ENCODE measurements around the gene GRIK1. TPM values are rescaled to one million over a fixed set of nuclear protein-coding genes. Genes with fewer than 3 reads are reported as not detected.

GRIK1 gene
- total RNA-seq, 1 donor from 2014 or later, result not detected

GRCh38 chr21:29825936-29826335 lies 113.9 kb downstream of the GRIK1 start:
- DNase-seq (ENCODE audit: low read depth), result no peak
- H3K4me3 ChIP-seq (ENCODE audit: low read depth, low read length), result no peak overlapping the region
- no peak for TF ChIP-seq CTCF (conservative IDR thresholded peaks at IDR 0.05; ENCODE audit: low read depth, low read length)

- no peak for DNase-seq (ENCODE audit: low read depth)
- no peak overlapping the region for H3K4me3 ChIP-seq (ENCODE audit: low read depth, low read length)
- TF ChIP-seq CTCF (conservative IDR thresholded peaks at IDR 0.05; ENCODE audit: low read depth, low read length), result no peak
Observed at GRCh38 chr21:29825345-29825744, 114.5 kb downstream of the GRIK1 start.

GRCh38 chr21:29822064-29822463 lies 117.7 kb downstream of the GRIK1 start:
- no peak for DNase-seq (ENCODE audit: low read depth)
- H3K4me3 ChIP-seq (ENCODE audit: low read depth, low read length), result no peak overlapping the region
- no peak for TF ChIP-seq CTCF (conservative IDR thresholded peaks at IDR 0.05; ENCODE audit: low read depth, low read length)

GRCh38 chr21:29821230-29821629 lies 118.6 kb downstream of the GRIK1 start:
- H3K4me3 ChIP-seq (ENCODE audit: low read depth, low read length), result no peak overlapping the region
- no peak for DNase-seq (ENCODE audit: low read depth)
- TF ChIP-seq CTCF (conservative IDR thresholded peaks at IDR 0.05; ENCODE audit: low read depth, low read length), result no peak

GRCh38 chr21:29819675-29820326 lies 120.0 kb downstream of the GRIK1 start:
- no peak for DNase-seq (ENCODE audit: low read depth)
- H3K4me3 ChIP-seq (ENCODE audit: low read depth, low read length), result no peak overlapping the region
- TF ChIP-seq CTCF (conservative IDR thresholded peaks at IDR 0.05; ENCODE audit: low read depth, low read length), result no peak

GRCh38 chr21:29818383-29818921 lies 121.3 kb downstream of the GRIK1 start:
- no peak for DNase-seq (ENCODE audit: low read depth)
- H3K4me3 ChIP-seq (ENCODE audit: low read depth, low read length), result no peak overlapping the region
- TF ChIP-seq CTCF (conservative IDR thresholded peaks at IDR 0.05; ENCODE audit: low read depth, low read length), result no peak

GRCh38 chr21:29817450-29817849 lies 122.3 kb downstream of the GRIK1 start:
- H3K4me3 ChIP-seq (ENCODE audit: low read depth, low read length), result no peak overlapping the region
- no peak for DNase-seq (ENCODE audit: low read depth)
- peak; percentile 3 for TF ChIP-seq CTCF (conservative IDR thresholded peaks at IDR 0.05; ENCODE audit: low read depth, low read length)

All from epithelial cell of proximal tubule (primary cell).